NCI-H524 treated with DMSO at 0.1 percent for 48 hours (cell line): ENCODE measurements around the gene LBX2.
"Not testable (repeated sequence)": the region's sequence is repeated elsewhere in the genome, so short reads cannot be mapped to it uniquely, and the experiment has no call there.

ENCODE experiments used
- DNase-seq: peaks from one replicate; lab custom pipeline; 2025; lab: John Stamatoyannopoulos, UW

Gene LBX2

DNA sequence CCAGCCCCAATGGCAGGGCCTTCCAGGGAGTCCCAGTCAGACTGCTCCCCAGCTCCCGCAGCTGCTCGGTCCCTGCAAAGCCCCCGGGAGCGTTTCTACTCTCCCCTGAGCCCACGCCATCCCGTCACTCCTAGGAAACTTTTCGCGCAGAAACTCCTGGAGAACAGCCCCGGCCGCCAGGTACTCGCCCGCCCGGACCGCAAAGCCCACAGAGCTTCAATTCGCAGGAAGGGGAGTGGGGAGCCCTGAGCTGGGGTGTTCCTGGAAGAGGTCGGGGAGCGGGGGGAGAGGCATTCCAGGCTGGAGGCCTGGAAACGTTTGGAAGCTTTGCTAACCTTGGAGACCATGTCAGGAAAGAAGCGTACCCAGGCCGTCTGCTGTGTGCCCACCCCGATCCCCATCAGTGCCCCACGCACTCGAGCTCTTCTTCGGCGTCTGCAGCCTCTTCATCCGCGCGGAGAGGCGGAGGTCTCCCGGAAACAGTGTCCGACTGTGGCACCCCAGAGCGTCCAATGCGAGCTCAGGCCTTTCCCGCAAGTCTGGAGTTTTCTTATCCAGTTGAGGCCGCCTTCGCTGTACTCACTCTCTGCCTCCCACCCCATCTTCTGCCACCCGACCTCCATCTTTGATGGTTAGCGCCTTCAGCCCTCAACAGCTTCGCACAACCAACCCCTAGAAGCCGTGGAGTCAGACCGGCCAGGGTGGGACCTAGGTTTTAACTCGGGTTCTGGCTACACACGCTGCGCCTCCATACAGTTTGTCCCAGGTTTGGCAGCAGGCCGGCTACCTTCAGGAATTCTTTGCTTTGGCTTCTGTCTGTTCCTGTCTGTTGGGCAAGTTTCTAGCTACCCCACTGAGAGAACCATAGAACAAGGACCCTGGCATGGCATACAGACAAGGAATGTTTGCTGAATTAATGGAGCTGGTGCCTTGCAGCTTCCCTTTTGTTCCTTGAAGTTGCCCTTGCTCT, 4.4 kb upstream of the LBX2 start:
- no peak for DNase-seq

DNA sequence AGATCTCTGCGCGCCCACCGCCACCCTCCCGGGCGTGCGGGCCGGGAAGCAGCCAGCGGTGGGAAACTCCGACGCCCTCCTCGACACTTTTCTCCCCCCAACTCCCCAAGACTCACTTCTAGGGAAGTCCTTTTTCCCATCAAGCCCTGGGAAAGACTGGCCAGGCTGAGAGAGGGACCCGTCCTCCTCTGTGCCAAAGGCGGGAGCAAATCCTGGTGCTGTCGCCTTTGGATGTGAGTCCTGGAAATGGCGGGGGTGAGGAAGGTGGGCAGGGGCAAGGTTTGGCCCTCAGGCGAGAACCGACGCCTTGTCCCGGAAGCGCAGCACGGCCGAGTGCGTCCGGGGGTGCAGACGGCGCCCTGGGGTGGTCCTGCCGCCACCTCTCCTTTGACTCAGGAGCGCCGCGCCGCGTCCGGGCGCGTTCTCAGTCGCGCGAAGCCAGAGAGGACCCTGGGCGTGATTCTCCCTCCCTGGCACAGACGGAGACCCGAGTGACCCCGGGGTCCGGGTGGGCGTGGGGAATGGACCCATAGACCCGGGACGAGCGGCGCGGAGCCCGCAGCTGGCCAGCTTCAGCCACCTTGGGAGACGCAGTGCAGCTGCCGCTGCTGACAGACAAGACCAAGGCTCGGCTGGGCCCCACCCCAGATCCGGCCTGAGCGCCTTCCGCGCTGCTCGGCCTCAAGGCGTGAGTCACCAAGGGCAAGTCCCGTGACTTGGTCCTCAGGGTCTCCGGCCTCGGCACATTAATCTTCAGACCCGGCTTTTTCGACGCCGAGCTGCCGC, 3.5 kb upstream of the LBX2 start:
- no peak for DNase-seq

DNA sequence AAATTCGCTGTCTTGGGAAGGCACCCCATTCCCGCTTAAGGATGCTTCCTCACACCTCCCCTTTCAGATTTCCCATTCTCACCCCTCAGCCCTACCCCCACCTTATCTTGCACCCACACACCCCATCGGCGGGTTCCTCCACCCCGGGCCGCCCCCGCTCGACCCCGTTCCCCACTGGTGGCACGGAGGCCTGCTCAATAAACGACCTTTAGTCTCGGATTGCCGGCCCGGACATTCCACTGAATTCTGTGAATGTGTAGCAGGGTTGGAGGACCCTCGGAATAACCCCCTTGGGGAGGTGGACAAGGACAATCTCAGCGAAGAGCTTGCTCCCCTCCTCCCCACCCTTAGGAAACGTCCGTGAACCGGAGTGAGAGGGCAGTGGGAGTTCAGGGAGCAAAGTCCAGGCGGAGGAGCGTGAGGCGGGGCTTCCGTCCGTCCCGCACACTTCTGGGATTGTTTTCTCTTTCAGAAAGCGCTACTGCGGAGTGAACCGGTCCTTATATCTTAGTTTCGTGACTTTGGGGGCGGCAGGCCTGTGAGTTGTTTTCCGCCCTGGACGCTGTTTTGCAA, 2.8 kb upstream of the LBX2 start:
- DNase-seq: no peak

DNA sequence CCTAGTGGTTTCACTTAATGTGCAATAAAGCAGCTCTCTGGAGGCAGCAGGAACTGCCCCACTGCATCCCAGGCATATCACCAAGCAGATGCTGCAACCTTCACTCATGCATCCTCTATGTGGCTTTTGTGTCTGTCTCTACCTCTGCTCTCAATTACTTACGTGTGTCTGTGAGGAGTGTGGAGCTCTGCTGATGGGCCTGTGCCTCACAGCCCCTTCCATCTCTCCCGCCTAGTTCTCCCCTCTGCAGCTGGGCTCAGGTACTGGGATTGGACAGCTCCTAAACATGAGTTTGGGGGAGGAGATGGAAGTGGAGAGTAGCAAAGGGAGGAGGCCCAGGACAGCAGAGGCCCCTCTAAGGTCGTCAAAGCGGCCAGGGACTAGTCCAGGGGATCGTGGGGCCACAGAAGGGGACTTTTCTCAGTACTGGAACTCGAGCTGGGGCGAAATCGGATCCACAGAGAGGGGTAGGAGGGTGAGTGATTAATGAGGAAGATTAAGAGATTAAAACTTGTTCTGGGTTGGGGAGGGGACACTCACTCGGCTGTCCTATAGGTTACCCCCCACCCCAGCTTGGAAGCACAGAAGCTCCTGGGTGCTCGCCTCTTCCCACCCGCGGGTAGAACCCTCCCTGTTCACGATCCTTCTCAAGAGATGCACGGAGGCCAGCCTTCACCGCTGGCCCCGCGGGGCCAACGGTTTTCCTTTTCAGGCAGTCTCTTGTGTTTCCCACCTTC, 2.1 kb upstream of the LBX2 start:
- no peak for DNase-seq

DNA sequence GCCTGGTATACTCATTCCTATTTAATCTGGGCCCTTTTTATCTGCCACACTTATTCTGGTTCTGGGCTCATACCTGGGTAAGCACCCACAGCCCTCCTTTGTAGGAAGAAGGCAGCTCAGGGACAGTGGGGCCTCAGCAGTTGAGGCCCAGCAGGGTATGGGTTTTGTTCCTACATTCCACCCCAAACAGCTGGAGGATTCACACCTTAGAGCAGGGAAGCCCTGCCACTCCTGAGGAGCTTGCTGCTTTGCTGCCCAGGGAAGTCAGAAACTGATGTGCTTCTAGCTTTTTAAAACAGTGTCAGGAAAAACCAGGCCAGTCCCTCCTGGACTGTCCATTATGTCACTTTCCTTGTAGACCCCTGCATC, 1.2 kb upstream of the LBX2 start:
- DNase-seq: no peak

DNA sequence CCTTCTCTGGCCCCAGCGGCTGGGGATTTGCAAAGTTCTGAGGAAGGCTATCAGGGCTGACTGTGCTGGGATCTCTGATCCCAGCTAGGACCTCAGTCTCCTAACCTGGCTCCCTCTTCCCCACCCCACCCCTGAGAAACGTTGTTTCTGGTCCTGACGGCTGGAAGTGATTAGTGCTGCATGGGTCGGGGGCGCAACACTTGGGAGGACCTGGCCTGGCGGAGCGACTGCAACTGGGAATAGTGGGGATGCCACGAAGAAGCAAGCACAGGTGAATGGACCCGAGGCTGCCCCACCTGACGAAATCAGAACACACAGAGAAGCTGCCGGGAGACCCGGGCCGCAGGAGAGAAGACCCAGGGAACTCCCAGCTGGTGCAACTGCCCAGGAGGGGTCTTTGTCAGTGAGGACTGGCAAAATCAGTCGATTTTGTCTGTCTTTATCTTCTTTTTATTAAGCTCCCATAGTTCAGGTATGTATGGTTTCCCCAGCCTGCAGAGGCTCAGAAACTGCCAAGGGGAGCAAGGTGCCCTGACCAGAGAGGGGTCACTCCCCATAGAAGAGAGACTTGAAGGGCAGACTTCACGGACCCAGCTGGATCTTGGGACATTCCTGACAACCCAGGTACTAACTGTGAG, 656 bp upstream of the LBX2 start:
- no peak for DNase-seq

DNA sequence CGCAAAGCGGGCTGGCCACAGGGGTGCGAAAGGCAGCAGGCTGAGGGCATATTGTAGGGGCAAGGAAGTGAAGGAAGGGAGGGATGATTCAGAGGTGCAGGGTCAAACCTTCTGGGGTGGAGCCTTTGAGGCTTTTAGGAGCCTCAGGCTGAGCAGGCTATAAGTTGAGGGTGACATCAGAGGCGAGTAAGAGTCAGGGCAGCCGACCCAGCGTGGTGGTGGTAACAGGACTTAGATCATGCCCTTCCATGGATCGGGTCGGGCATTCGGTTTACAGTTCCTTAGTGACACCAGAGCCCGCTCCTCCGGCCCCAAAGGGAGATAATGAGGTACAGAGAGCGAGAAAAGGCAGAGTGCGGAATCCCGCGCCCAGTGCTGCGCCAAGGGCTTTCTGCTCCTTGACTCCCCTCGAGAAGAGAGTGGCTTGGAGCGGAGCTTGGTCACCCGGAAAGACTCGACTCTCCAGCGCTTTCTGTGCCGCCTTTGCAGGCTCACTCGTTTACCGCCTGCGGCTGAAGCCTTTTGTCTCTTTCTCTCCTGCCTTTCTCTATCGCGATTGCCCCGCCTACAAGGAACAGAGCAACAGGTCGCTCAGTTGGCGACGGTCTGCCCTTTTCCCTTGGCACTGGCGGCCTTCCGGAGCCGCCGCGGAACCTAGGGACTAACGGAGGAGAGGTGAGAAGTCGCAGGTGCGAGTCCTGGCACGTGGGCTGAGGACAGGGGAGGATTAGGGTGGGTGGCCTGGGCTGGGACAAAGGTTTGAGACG, 720 bp downstream of the LBX2 start:
- no peak for DNase-seq

DNA sequence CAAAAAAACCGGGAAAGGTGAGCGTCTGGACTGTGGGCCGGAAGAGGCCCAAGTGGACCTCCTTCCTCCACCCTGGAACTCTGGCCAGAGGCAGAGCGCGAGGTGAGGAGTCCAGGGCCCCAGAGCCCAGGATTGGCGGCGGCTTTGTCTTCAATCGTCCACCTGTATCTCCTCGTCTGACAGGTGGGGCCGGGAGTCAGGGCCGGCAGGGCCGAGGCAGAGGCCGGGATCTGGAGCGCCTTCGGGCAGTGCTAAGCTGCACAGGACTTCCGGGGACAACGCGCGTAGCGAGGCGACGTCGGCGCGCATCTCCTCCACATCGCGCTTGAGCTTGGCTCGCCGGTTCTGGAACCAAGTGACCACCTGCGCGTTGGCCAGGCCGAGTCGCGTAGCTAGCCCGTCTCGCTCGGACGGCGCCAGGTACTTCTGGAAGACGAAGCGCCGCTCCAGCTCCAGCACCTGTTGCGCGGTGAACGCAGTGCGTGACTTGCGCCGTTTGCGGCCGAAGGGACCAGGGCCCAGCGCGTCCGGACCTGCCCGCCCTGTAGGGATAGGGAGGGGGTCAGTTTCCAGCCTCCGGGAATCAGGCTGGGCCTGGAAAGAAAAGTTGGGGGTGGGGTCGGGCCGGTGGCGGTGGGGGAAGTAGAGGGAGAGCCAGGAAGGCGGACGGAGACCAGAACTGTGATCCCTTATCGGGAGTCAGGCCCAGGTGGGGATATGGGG, 1.5 kb downstream of the LBX2 start:
- no peak for DNase-seq

DNA sequence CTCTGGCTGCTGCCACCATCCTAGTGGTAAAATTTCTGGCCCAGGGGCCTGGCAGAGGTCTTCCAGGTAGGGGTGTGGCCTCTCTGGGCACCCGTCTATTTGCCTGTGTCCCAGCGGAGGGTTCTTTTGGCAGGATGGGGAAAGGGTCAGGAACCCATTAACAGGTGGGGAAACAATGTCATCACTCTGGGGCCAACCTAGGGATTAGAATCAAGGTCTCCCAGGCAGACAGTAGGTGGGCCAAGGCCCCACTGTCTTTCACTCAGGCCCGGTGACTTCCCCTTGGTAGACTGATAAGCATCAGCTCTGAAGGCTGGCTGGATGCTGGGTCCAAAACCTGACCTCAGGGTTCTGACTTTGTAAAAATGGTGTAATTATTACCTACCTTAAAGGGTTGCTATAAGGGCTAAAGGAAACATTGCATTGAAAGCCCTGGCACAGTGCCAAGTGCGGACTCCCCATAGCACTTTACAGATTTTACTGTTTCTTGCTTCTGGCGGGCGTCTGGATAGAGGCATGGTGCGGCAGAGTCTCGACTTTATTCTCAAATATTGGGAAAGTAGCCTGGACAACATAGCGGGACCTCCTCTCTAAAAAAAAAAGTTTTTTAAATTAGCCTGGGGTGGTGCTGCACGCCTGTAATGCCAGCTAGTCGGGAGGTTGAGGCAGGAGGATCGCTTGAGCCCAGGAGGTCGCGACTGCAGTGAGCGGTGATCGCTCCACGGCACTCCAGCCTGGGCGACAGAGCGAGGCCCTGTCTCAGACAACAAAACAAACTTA, 2.2 kb downstream of the LBX2 start:
- DNase-seq: no peak

DNA sequence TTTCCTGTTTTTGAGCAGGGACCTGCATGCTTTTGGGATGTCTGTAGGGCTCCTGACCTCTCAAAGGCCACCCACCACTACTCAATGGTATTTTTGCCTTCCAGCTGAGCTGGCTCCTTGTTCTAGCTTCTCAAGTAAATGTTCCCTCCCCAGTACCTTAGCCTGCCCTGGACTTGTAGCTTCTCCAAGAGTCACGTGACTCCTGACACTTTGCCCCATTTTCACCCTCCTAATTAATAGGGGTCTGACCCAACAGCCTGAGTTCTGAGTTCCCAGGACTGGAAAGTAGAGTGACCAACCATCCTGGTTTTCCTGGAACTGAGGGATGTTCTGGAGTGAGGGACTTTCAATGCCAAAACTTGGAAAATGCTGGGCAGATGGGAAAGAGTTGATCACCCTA, 4.0 kb downstream of the LBX2 start:
- no peak for DNase-seq

DNA sequence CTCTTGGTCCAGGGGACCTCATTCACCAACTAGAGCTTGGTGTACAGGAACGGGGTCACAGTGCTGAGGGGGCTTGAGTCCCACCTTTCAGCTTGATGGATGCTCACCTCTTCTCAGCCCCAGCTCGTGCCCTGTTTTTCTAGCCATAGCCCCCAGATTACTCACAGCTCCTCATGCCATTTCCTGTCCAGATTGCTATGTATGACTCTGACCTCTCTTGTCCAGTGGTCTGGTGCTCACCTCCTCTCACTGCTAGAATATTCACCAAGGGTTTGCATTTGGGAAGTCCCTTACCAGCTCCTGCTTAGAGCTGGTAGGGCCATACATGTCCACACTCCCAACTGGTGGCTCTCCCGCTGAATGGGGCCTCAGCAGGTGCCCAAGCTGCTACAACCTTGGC, 5.9 kb downstream of the LBX2 start:
- no peak for DNase-seq

DNA sequence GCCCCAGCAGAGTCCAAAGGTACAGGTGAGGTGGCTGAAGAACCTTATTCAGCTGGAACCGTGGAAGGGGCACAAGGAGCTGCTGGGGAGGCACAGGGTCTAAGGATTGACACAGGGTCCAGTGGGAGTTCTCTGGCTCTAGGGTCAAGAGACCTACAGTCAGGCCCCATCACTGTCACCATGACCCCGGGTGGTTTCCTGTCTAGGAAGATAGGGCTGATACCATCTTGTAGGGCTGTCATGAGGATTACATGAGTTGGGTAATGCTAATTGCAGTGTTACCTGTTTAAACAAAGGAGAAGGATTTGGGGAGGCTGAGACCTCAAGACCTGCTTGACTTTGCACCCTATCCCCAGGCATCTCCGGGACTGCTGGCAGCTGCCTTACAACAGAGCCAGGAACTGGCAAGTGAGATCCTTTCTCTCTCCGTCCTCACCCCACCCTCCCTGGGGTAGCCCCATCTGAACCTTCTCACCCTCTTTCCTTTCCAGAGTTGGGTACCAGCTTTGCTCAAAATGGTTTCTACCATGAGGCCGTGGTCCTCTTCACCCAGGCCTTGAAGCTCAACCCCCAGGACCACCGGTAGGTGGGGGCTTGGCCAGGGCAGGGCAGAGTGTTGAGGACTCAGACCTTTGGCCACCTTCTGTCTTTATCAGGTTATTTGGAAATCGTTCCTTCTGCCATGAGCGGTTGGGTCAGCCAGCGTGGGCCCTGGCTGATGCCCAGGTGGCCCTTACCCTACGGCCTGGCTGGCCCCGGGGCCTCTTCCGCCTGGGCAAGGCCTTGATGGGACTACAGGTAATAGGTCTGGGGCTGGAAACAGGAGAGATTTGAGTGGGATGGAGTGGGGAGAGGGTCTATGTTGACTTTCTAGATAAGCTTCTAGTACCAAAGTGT, 7.5 kb downstream of the LBX2 start:
- no peak for DNase-seq

DNA sequence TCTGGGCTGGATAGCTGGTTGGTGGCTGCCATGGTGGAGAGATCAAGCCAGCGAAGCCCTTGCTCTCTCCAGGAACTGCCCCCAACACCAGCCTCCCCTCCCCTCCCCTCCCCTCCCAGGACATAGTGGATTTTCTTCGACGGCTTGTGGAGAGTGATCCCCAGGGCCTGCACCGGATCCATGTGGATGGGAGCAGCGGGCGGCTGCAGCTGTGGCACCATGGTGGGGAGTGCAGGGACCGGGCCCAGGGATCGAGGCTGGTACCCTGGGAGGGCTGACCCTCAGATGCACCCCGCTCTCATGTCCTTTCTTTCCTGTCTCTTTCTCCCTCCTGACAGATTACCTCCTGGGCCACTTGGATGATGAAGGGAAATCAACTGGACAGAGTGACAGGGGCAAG, 9.5 kb downstream of the LBX2 start:
- DNase-seq: no peak

DNA sequence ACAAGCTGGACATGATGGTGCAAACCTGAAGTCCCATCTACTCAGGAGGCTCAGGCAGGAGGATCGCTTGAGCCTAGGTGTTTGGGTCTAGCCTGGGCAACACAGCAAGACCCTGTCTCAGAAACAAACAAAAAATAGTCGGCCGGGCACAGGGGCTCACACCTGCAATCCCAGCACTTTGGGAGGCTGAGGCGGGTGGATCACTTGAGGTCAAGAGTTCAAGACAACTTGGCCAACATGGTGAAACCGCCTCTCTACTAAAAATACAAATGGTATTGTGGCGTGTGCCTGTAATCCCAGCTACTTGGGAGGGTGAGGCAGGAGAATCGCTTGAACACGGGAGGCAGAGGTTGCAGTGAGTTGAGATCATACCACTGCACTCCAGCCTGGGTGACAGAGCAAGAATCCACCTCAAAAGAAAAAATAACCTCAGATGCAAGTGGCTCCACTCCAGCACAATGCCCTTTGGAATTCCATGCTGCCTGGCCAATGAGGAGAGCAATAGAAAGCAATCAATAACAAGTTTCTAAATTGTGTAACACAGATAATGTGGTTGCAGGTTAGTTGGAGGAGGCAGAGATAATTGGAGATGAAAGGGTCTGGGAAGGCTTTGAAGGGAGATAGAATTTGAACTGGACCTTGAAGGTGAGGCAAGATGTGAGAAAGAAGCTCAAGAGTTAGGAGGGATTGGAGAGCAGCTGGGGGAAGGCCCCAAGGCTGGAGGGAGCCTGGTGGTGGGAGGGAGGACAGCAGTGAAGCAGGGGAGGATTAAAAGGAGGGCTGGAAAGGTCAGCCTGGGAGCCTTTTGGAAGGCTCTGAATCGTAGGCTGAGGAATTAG, 10.5 kb downstream of the LBX2 start:
- DNase-seq: no peak

DNA sequence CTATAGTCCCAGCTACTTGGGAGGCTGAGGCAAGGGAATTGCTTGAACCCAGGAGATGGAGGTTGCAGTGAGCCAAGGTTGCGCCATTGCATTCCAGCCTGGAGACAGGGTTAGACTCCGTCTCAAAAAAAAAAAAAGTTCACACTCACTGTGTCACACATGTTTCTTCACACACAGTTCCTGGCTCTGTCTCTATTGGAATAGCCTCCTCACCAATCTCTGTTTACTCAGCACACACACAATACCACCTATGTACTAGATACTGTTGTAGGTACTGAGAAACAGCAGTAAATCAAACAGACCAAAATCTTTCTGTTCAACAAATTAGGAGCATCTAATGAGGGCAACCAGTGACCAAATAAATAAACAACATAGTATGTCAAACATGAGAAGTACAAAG, 13.3 kb downstream of the LBX2 start:
- no peak for DNase-seq

DNA sequence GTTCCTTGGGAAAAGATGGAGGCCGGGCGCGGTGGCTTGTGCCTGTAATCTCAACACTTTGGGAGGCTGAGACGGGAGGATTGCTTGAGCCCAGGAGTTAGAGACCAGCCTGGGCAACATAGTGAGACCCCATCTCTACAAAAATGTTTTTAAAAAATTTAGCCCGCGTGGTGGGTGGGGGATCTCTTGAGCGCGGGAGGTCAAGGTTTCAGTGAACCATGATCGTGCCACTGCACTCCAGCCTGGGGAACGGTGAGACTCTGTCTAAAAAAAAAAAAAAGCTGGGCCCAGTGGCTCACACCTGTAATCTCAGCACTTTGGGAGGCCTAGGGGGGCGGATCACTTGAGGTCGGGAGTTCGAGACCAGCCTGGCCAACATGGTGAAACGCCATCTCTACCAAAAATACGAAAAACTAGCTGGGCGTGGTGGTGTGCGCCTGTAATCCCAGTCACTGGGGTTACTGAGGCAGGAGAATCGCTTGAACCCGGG, 15.7 kb downstream of the LBX2 start:
- not testable (repeated sequence) for DNase-seq
